Muscle layer of colon (tissue), 2 donors: Measurements from ENCODE around the gene CBY2.

Experiments used
- H3K27ac ChIP-seq: one replicate; pipeline ENCODE4 v1.7.0; 2013; ENCODE audit warnings: low read depth, mild to moderate bottlenecking, low read length, moderate library complexity
- H3K27me3 ChIP-seq, 2 donors: one replicate each; pipeline ENCODE4 v1.7.0; 2013; ENCODE audit warnings: low read length in 2 of 2, mild to moderate bottlenecking in 2 of 2; ENCODE audit not compliant: insufficient read depth in 2 of 2, control insufficient read depth in 1 of 2
- H3K36me3 ChIP-seq: one replicate; pipeline ENCODE4 v1.7.0; 2013; ENCODE audit warnings: mild to moderate bottlenecking, low read length; ENCODE audit not compliant: insufficient read depth
- H3K4me1 ChIP-seq: one replicate; pipeline ENCODE4 v1.7.0; 2013; ENCODE audit warnings: mild to moderate bottlenecking, low read length; ENCODE audit not compliant: insufficient read depth
- H3K4me3 ChIP-seq, 2 donors: one replicate each; pipeline ENCODE4 v1.7.0; 2013; ENCODE audit warnings: low read length in 2 of 2, low read depth in 1 of 2, mild to moderate bottlenecking in 1 of 2, moderate library complexity in 1 of 2
- H3K9ac ChIP-seq: one replicate; pipeline ENCODE4 v1.7.0; 2013; ENCODE audit warnings: low read length
- H3K9me3 ChIP-seq: one replicate; pipeline ENCODE4 v1.7.0; 2013; ENCODE audit warnings: mild to moderate bottlenecking, low read length
- donor health status: abdominal sarcoma.
- donor health status: Adenocarcinoma of cecum.

CBY2 gene

GRCh38 chr13:45704211-45704739 lies 2.2 kb downstream of the CBY2 start:
- Histone ChIP-seq H3K9ac (no peak overlapping the region), H3K9me3 (no peaks in the 10 kb centered on the region), H3K4me1 (no peaks in the 10 kb centered on the region), H3K4me3 (no peak overlapping the region), H3K27me3 (no peaks in the 10 kb centered on the region), H3K36me3 (no peaks in the 10 kb centered on the region), H3K27ac (no peak overlapping the region)

GRCh38 chr13:45704854-45705695 lies 3.0 kb downstream of the CBY2 start:
- no peaks in the 10 kb centered on the region for H3K4me1 ChIP-seq
- H3K4me3 ChIP-seq: no peak overlapping the region
- no peaks in the 10 kb centered on the region for H3K9me3 ChIP-seq
- no peaks in the 10 kb centered on the region for H3K27me3 ChIP-seq
- no peak overlapping the region for H3K9ac ChIP-seq
- H3K27ac ChIP-seq: no peak overlapping the region
- no peaks in the 10 kb centered on the region for H3K36me3 ChIP-seq

- no peaks in the 10 kb centered on the region for H3K9me3 ChIP-seq
- H3K4me3 ChIP-seq: no peak overlapping the region
- no peak overlapping the region for H3K27ac ChIP-seq
- no peak overlapping the region for H3K9ac ChIP-seq
- H3K27me3 ChIP-seq: no peaks in the 10 kb centered on the region
- no peaks in the 10 kb centered on the region for H3K4me1 ChIP-seq
- no peaks in the 10 kb centered on the region for H3K36me3 ChIP-seq
These were observed 3.8 kb downstream of the CBY2 start for GRCh38 chr13:45705918-45706317.

GRCh38 chr13:45707516-45708100 lies 5.5 kb downstream of the CBY2 start:
- Histone ChIP-seq H3K36me3 (no peaks in the 10 kb centered on the region), H3K9me3 (no peaks in the 10 kb centered on the region), H3K9ac (no peak overlapping the region), H3K4me1 (no peaks in the 10 kb centered on the region), H3K27ac (no peak overlapping the region), H3K27me3 (no peaks in the 10 kb centered on the region), H3K4me3 (no peak overlapping the region)

GRCh38 chr13:45711951-45712350 lies 9.8 kb downstream of the CBY2 start:
- Histone ChIP-seq H3K27ac (no peak overlapping the region), H3K27me3 (no peaks in the 10 kb centered on the region), H3K4me3 (no peak overlapping the region), H3K36me3 (no peaks in the 10 kb centered on the region), H3K4me1 (no peaks in the 10 kb centered on the region), H3K9me3 (no peaks in the 10 kb centered on the region), H3K9ac (no peak overlapping the region)

- Histone ChIP-seq H3K27me3 (no peaks in the 10 kb centered on the region), H3K4me3 (no peak overlapping the region), H3K36me3 (no peaks in the 10 kb centered on the region), H3K9ac (no peak overlapping the region), H3K9me3 (no peaks in the 10 kb centered on the region), H3K4me1 (no peaks in the 10 kb centered on the region), H3K27ac (no peak overlapping the region)
These were observed 11.1 kb downstream of the CBY2 start for GRCh38 chr13:45713106-45713690.

- H3K9me3 ChIP-seq: no peaks in the 10 kb centered on the region
- H3K4me1 ChIP-seq: no peaks in the 10 kb centered on the region
- no peak overlapping the region for H3K4me3 ChIP-seq
- no peak overlapping the region for H3K27ac ChIP-seq
- no peaks in the 10 kb centered on the region for H3K27me3 ChIP-seq
- H3K36me3 ChIP-seq: no peaks in the 10 kb centered on the region
- no peak overlapping the region for H3K9ac ChIP-seq
These were observed 11.6 kb downstream of the CBY2 start for GRCh38 chr13:45713721-45714120.

GRCh38 chr13:45714170-45714569 lies 12.1 kb downstream of the CBY2 start:
- H3K27ac ChIP-seq: no peak overlapping the region
- H3K27me3 ChIP-seq: no peaks in the 10 kb centered on the region
- H3K36me3 ChIP-seq: no peaks in the 10 kb centered on the region
- no peak overlapping the region for H3K4me3 ChIP-seq
- no peak overlapping the region for H3K9ac ChIP-seq
- H3K9me3 ChIP-seq: no peaks in the 10 kb centered on the region
- no peaks in the 10 kb centered on the region for H3K4me1 ChIP-seq

GRCh38 chr13:45715351-45715750 lies 13.2 kb downstream of the CBY2 start:
- Histone ChIP-seq H3K27me3 (no peaks in the 10 kb centered on the region), H3K4me3 (no peak overlapping the region), H3K27ac (no peak overlapping the region), H3K36me3 (no peaks in the 10 kb centered on the region), H3K9ac (no peak overlapping the region), H3K9me3 (no peaks in the 10 kb centered on the region), H3K4me1 (no peaks in the 10 kb centered on the region)

- H3K27ac ChIP-seq: no peak overlapping the region
- no peaks in the 10 kb centered on the region for H3K36me3 ChIP-seq
- no peak overlapping the region for H3K9ac ChIP-seq
- H3K9me3 ChIP-seq: no peaks in the 10 kb centered on the region
- no peak overlapping the region for H3K4me3 ChIP-seq
- H3K4me1 ChIP-seq: no peaks in the 10 kb centered on the region
- no peaks in the 10 kb centered on the region for H3K27me3 ChIP-seq
These were observed 15.2 kb downstream of the CBY2 start for GRCh38 chr13:45717349-45717748.

GRCh38 chr13:45718063-45718462 lies 15.9 kb downstream of the CBY2 start:
- Histone ChIP-seq H3K9ac (no peak overlapping the region), H3K36me3 (no peaks in the 10 kb centered on the region), H3K4me1 (no peaks in the 10 kb centered on the region), H3K4me3 (no peak overlapping the region), H3K27ac (no peak overlapping the region), H3K27me3 (no peaks in the 10 kb centered on the region), H3K9me3 (no peaks in the 10 kb centered on the region)
